ENCODE data around the gene MCCC2.
A peak's percentile ranks its signal among the peaks of the same experiment; 100 is the strongest.
"Not testable (repeated sequence)": the region's sequence is repeated elsewhere in the genome, so short reads cannot be mapped to it uniquely, and the experiment has no call there.

Gene MCCC2

GRCh38 chr5:71662381-71662780, 75.2 kb downstream of the MCCC2 start:
- ATAC-seq (no peak), DNase-seq (no peak)

DNA sequence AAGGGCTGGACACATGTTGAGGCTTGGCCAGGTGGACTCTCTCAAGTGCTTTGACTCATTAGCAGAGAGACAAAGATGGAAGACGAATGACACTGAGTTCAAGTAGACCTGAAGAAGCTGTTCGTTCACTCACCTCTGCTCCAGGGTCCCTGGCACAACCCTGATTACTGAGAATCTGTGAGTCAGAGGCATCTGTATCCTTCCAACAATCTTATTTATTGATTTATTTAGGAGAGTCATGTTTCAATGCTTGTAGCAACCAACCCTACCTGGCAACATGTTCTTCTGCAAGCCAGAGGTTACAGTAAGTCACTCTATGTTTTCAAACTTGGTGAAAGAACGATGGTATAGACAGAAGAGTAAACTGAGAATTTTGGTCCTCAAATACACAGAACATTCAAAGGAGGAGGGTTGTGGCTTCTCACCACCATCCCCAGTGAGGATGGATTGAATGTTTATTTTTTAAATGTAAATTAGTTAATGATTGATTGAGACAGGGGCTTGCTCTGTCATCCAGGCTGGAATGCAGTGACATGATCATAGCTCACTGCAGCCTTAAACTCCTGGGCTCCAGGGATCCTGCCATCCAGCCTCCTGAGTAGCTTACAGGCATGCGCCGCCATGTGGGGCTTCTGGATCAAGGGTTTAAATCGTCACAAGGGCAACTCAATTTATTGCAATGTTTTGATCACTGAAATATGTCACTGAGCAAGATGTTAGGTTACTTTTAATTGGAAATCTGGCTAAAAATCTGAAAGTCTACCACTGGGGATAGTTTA, 76.2 kb downstream of the MCCC2 start:
- ATAC-seq (no peak), DNase-seq (no peak)

DNA sequence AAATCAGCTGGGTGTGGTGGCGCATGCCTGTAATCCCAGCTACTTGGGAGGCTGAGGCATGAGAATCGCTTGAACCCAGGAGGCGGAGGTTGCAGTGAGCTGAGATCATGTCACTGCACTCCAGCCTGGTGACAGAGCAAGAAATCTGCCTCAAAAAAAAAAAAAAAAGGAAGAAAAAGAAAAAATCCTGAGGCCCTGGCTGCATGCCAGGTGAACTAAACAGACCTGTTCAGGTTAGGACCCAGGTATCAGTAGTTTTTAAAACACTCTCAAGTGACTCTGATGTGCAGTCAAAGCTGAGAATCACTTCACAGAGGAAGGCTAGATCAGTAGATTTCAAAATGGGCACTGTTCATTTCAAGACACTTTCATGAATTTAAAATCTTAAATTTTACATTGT, 77.5 kb downstream of the MCCC2 start:
- not testable (repeated sequence) for DNase-seq, ATAC-seq

- DNase-seq = no peak
- no peak for ATAC-seq
Observed at GRCh38 chr5:71666321-71666720, 79.2 kb downstream of the MCCC2 start.

GRCh38 chr5:71677977-71678376, 90.8 kb downstream of the MCCC2 start:
- no peak for DNase-seq
- no peak for ATAC-seq

- DNase-seq (no peak), ATAC-seq (no peak)
Observed at GRCh38 chr5:71679714-71680113, 92.6 kb downstream of the MCCC2 start.

DNA sequence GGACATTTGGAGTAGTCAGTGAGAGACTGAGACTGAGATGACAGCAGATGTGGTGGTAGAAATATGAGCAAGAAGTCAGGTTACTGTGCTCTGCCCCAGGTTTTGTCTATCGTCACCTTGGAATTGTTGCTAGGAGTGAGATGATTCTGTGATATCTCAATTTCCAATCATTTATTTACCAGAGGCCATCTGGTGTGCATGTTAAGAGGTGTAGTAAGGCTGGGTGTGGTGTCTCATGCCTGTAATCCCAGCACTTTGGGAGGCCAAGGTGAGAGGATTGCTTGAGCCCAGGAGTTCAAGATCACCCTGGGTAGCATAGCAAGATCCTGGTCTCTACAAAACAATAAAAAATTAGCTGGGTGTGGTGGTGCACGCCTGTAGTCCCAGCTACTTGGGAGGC, 93.4 kb downstream of the MCCC2 start:
- ATAC-seq (no peak), DNase-seq (no peak)

- ATAC-seq = no peak
- DNase-seq = no peak
Observed at GRCh38 chr5:71681296-71681695, 94.2 kb downstream of the MCCC2 start.

DNA sequence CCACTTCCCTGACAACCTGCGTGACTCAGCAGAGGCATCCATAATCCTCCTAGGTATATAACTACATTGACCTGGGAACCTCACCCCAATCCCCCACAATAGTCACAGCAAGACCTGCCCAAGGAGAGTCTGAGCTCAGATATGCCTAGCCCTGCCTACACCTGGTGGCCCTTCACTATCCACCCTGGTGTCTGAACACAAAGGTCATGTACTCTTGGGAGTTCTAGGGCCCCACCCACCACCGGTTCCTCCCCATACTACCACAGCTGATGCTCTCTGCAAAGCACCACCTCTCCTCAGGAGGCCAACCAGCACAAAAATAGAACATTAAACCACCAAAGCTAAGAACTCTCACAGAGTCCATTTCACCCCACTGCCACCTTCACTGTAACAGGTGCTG, 97.2 kb downstream of the MCCC2 start:
- no peak for DNase-seq
- no peak for ATAC-seq

DNA sequence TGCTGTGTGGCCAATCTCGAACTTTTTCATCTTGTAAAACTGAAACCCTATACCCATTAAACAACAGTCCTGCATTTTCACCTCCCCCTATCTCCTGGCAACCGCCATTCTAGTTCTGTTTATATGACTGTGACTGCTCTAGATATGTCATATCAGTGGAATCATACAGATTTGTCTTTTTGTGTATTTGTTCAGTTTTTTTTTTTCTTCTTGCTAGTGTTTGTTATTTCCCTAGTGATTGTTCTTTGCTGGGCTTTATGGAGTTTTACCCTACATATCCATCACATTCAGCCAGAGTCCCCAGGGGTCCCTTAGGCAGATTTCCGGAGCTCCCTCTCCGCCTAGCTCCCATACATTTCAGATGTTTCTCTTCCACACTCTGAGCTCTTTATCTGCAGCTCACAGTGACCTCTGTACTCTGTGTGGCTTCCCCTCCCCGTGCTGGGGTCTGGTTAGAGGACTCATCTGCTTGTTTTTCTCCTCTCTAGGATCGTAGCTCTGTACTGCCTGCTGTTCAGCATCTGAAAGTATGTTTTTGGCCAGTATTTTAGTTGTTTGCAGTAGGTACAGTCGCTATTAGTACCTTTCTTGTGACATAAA, 106.8 kb downstream of the MCCC2 start:
- DNase-seq = no peak
- ATAC-seq = no peak

GRCh38 chr5:71695071-71695470, 107.9 kb downstream of the MCCC2 start:
- ATAC-seq (no peak), DNase-seq (no peak)

DNA sequence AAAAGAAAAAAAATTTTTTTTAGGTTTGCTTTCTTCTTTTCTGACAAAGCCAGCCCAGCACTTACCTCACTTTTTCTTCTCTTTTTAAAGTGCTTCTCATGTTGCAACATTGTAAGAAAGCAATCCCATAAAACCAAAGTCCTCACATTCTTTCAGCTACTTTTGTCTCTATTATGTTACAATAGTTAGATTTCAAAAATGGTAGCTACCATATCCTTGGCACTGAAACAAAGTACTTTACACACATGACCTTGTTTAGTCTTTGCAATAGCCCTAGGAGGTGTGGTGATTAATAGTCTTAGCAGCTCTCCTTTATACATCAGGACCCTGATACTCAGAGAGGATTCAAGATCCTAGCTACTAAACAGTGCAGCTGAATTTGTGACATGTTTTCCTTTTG, 108.5 kb downstream of the MCCC2 start:
- no peak for ATAC-seq
- no peak for DNase-seq

GRCh38 chr5:71697967-71698366, 110.8 kb downstream of the MCCC2 start:
- DNase-seq (peak; percentile 6), ATAC-seq (no peak)

DNA sequence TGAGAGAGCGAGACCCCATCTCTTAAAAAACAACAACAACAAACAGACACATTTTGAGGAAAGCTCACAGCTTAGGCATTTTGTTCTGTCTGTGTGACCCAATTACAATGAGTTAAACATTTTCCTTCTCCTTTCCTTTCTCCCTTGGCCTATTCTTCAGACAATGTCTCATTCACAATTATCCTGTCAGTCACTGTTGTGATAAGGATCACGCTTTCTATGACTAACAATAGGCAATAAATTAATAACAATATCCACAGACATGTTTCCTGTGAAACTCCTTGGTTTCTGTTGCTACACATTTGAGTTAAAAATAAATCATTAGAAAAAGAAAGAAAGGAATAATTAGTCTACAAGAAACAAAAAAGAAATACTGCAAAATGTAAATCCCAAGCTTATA, 112.1 kb downstream of the MCCC2 start:
- DNase-seq = no peak
- ATAC-seq = no peak

GRCh38 chr5:71699751-71700150, 112.6 kb downstream of the MCCC2 start:
- ATAC-seq = no peak

DNA sequence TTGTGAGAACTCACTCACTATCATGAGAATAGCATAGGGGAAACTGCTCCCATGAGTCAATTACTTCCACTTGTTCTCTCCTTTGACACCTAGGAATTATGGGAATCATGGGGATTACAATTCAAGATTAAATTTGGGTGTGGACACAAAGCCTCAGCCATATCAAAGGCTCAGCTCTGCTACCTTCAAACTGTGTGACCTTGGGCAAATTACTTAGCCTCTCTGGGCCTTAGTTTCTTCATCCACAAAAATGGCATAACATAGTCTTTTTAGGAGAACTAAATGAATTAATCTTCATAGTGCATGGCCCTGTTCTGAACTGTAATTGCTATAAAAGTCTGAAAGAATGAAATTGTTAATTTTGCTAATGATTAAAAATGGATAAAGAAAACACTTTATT, 113.7 kb downstream of the MCCC2 start:
- no peak for ATAC-seq
- DNase-seq = no peak

More at GRCh38 chr5:71699751-71700150, 112.6 kb downstream of the MCCC2 start:
- DNase-seq = no peak

DNA sequence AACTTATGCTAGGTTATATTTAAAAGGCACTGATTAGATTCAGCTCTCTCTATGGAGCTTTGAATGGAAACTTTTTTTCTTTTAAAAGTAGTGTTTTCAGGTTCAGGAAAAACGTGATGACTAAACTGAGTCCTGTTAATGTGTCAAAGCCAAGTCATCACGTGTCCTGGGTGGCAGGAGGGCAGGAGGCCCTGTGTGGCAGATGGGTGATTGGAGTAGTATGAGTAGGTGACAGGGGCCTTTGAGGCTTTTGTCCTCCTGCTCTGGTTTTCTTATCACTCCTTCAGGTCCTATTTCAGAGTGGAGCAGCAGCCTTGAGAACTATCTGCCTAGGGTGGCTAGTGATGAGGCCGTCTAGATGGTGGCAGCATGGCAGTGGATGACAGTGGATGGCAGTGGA, 114.3 kb downstream of the MCCC2 start:
- DNase-seq (no peak), ATAC-seq (no peak)

DNA sequence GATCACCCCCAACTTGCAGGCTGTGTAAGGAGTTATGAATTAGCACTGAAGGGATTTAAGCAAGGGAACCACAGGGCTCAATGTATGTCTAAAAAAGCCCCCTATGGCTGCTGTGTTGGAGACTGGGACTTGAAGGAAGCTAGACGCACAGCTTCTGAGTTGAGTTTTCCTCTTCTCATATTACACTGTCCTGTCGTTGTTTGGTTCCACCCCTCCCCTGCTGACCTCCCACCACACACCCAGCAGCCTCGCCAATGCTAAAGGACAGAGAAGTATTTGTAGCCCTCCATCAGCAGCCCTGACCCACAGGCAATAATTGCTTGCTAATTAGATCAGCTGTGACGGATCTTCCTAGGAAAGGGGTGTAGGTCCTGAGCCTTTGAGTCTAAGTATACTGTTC, 116.8 kb downstream of the MCCC2 start:
- ATAC-seq = no peak

DNA sequence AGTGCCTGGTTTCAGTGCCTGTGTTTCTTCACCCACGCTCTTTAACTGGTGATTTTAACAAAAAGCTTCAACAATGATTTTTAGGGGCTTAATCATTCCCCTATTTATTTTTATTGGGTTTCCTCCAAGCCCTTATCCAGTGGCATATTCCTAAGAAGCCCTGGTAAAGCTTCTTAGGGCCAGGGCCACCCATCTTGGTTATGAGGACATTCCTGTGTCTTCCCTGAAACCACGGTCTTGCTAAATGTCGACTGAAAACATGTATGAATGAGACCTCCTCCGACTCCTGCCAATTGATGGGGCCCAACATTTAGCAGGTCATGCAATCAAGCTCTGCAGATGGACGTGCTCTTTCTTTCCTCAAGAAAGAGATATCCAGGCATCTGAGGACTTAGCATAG, 118.3 kb downstream of the MCCC2 start:
- ATAC-seq (no peak), DNase-seq (no peak)

More for the DNA sequence above, 116.8 kb downstream of the MCCC2 start:
- no peak for DNase-seq

- DNase-seq (no peak), ATAC-seq (no peak)
Observed at GRCh38 chr5:71706906-71707305, 119.8 kb downstream of the MCCC2 start.
